ENCODE measurements around the gene FAM228B.

FAM228B gene

DNA sequence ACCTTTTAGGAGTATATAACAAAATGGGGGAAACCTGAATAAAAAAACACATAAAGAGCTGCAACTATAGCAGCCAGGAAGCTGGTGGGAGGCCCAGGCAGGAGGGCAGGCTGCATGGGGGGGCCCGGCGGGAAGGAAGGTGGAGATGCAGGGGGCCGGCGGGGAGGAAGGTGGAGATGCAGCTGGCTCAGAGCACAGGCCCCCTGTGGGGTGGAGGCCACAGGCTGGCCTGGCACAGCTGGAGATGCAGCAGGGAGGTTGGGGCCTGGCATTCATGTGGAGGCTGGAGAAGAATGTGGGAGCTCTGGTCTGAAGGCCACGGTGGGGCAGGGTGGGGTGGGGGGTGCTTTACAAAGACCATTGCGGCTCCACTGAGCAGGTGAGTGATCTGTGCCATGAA, 83.0 kb downstream of the FAM228B start:
- no peak for DNase-seq

- no peak for DNase-seq
These were observed 83.4 kb downstream of the FAM228B start for GRCh38 chr2:24206714-24207113.

DNA sequence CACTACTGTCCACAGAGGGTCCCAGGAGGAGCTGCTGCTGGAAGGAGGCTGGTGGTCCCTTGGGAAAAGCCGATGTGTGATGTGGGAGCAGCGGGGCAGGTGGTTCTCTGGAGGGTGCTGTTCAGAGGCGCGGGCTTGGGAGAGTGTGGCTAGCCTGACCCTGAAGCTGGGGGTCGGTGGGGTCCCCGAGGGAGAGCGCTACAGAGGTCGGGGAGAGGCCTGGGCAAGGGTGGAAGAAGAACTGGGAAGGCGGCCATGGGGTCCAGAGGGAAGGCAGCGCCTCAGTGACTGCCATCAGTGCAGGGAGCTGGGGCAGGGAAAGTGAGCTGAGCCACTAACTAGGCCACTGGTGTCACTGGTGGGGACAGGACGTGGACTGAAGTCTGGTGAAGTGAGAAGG, 84.1 kb downstream of the FAM228B start:
- DNase-seq = no peak

DNA sequence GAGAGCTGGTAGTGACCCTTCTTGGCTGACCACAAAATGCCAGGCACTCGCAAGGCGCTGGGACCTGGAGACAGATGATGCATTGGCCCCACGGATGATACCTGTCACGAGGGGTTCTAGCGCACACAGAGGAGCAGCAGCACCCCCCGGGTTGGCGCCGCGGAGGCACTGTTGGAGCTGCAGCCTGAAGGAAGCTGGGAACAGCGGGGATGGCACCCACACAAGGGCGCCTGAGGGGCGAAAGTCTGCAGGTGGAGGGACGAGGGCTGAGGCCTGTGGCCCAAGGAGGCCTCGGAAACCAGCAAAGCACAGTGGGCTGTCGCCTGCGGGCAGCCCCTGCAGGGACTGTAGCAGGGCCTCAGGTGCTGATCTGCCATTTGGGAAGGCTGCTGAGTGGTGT, 85.2 kb downstream of the FAM228B start:
- DNase-seq = no peak

GRCh38 chr2:24209389-24210105, 86.3 kb downstream of the FAM228B start:
- DNase-seq = no peak

DNA sequence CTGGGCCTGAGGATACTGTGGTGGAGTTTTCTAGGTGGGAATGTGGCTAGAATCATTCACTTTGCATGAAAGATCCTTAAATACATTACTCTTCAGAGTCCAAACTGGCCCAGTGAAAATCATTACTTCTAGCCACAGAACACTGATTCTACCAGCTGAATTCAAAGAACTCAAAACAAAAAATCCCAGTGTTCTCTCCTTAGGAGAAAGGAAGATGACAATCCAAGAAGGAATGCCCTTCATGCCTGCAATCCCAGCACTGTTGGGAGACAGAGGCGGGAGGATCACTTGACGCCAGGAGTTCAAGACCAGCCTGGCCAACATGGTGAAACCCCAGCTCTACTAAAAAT, 86.8 kb downstream of the FAM228B start:
- no peak for DNase-seq

DNA sequence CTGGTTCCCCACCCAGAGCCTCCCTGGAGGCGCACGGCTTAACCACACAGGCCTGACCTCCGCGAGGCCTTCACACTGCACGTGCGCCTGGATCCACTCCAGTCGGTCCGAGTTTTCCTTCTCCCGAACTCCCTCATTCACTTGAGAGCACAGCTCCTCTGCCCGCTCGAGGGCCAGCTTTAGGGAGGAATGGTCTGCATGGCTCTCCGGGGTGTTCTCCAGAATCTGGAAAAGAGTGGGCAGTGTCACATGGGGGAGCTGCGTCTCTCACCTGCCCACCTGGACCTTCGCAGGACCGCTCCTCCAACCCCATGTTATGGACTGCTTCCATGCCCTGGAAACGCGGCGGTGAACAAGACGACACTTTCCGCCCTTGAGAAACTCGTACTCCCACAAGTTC, 87.5 kb downstream of the FAM228B start:
- no peak for DNase-seq

DNA sequence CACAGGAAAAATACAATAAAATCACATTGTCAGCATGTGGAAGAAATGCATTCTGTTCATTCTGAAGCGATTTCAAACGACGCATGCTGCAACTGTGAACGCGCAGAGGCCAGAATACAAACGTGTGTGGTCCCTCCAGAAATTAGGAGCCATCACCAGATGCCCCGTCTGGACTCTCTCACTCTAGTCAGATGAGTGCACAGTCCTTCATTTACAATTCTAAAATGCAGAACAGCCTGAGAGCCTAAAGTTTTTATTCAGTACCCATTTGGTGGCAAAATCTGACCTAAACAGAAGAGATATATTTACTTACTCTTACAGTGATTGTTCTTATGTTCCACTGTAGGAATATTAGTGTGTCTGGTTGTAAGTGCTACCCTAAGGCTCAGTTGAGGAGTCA, 88.1 kb downstream of the FAM228B start:
- DNase-seq = no peak

DNA sequence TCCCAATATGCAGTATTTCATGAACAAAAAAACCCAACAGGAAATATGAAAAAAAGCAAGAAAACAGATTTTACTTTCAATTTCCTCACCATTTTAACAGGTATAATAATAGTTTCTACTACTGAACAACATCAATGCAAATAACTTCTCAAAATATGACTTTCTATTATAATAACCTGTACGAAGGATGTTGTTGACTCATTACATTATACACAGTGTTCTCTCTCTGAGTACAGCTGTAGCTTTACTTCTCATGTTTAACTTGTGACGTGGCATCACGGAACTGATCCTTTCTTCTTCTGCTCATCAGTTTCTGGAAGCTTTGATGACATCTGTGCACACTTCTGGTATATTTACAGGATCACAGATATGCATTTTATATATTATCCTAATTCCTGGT, 91.6 kb downstream of the FAM228B start:
- DNase-seq = no peak

Data from RPMI8226 (cell line).